ENCODE results near the gene STRA8. TPM values are rescaled to one million over a fixed set of nuclear protein-coding genes. Genes with fewer than 3 reads are reported as not detected.

STRA8 gene
- total and polyA plus RNA-seq, 2 donors: 0.16 to 0.28 TPM

DNA sequence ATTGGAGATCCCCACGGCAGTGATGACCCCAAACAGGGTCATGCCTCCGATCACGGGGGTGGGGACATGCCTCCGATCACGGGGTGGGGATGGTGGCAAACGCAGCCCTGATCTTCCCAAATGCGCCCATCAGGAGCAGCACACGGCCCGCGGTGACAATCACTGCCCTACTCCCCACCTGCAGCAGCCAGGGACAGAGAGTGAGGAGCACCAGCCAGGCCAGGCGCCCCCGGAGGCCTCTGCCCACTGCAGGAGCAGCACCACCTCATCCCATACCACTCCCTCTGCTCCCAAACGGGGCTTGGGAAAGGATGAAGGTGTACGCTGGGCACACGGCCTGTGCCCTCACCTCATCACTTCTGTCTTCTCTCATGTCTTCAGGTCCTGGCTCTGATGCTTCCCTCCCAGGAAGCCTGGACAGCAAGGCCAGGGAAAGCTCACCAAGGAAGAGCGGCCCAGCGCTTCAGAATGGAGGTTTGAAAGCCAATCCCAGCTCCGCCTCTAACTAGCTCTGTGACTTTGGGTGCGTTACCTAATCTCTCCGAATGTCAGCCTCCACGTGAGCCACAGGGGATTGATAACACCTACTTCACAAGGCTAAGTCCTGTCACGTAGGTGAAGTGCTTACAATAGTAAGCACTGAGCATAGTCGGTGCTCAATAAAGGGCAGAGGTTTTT lies 37.1 kb downstream of the STRA8 start:
- peaks cover 0 to 3% of the 10 kb centered on the region in 2 donors for H3K27me3 ChIP-seq (ENCODE audit: control insufficient read depth in 2 of 2, insufficient read depth in 1 of 2, low read length in 1 of 2)
- WGBS: 93% methylated on average over 23 of the region's 23 CpGs
- no peaks in the 10 kb centered on the region for H3K4me1 ChIP-seq (ENCODE audit: control insufficient read depth in 2 of 2, insufficient read depth in 2 of 2, low read length in 2 of 2)
- no peaks in the 10 kb centered on the region for H3K36me3 ChIP-seq (ENCODE audit: control insufficient read depth in 2 of 2, insufficient read depth in 2 of 2, low read length in 1 of 2)
- no peak overlapping the region for H3K27ac ChIP-seq (ENCODE audit: low read depth in 1 of 2, low read length in 1 of 2)
- DNase-seq (ENCODE audit: low read depth in 6 of 9, low spot score in 9 of 9): no peak
- H3K9me3 ChIP-seq (ENCODE audit: control insufficient read depth in 2 of 2, insufficient read depth in 1 of 2, low read length in 1 of 2): no peaks in the 10 kb centered on the region
- no peak overlapping the region for H3K4me3 ChIP-seq (ENCODE audit: low read length in 2 of 2)

DNA sequence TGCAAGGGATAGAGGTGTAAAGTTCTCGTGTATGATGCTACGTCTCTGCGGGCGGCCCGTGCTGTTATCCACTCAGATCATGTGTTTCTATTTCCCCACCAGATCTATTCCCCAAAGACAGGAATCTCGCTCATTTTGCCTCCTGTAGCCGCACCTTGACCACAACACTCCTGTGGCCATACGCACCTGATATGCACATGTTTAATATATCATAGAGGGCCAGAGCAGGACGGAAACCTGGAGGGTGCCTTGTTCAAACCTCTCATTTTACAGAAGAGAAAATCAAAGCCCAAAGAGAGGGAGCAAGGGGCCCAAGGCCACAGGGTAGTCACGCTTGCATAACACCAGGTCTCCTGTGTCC lies 37.6 kb downstream of the STRA8 start:
- Histone ChIP-seq H3K4me3 (ENCODE audit: low read length in 2 of 2) (no peak overlapping the region), H3K27ac (ENCODE audit: low read depth in 1 of 2, low read length in 1 of 2) (no peak overlapping the region), H3K36me3 (ENCODE audit: control insufficient read depth in 2 of 2, insufficient read depth in 2 of 2, low read length in 1 of 2) (no peaks in the 10 kb centered on the region), H3K27me3 (ENCODE audit: control insufficient read depth in 2 of 2, insufficient read depth in 1 of 2, low read length in 1 of 2) (peaks cover 0 to 3% of the 10 kb centered on the region in 2 donors), H3K9me3 (ENCODE audit: control insufficient read depth in 2 of 2, insufficient read depth in 1 of 2, low read length in 1 of 2) (no peaks in the 10 kb centered on the region), H3K4me1 (ENCODE audit: control insufficient read depth in 2 of 2, insufficient read depth in 2 of 2, low read length in 2 of 2) (no peaks in the 10 kb centered on the region)
- 95% methylated on average over 10 of the region's 10 CpGs for WGBS
- DNase-seq (ENCODE audit: low read depth in 6 of 9, low spot score in 9 of 9): no peak

DNA sequence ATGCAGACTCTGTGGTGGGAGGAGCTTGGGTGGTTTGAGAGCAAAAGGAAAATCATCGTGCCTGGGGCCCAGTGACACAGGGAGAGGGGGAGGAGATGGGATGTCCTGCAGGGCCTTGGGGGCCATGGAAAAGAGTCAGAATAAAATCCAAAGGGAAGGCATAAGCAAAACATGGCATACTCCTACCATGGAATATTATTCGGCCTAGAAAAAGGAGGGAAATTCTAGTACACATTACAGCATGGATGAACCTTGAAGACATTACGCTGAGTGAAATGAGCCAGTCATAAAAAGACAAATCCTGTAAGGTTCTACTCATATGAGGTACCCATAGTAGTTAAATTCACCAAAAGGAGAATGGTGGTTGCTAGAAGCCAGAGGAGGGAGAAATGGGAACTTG lies 38.7 kb downstream of the STRA8 start:
- WGBS: 93% methylated on average over 3 of the region's 3 CpGs
- DNase-seq (ENCODE audit: low read depth in 6 of 9, low spot score in 9 of 9): no peak
- H3K27me3 ChIP-seq (ENCODE audit: control insufficient read depth in 2 of 2, insufficient read depth in 1 of 2, low read length in 1 of 2): peaks cover 0 to 3% of the 10 kb centered on the region in 2 donors

DNA sequence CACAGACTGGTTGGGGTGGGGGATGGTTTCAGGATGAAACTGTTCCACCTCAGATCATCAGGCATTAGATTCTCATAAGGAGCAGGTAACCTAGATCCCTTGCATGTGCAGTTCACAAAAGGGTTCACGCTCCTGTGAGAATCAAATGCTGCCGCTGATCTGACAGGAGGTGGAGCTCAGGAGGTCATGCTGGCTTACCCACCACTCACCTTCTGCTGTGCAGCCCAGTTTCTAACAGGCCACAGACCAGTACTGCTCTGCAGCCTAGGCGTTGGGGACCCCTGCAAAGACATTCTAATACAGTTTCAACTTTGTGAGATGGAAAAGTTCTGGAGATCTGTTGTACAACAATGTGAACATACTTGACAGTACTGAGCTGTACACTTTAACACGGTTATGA lies 39.9 kb downstream of the STRA8 start:
- Histone ChIP-seq H3K9me3 (ENCODE audit: control insufficient read depth in 2 of 2, insufficient read depth in 1 of 2, low read length in 1 of 2) (no peaks in the 10 kb centered on the region), H3K36me3 (ENCODE audit: control insufficient read depth in 2 of 2, insufficient read depth in 2 of 2, low read length in 1 of 2) (no peaks in the 10 kb centered on the region), H3K27ac (ENCODE audit: low read depth in 1 of 2, low read length in 1 of 2) (no peak overlapping the region), H3K4me3 (ENCODE audit: low read length in 2 of 2) (no peak overlapping the region), H3K4me1 (ENCODE audit: control insufficient read depth in 2 of 2, insufficient read depth in 2 of 2, low read length in 2 of 2) (no peaks in the 10 kb centered on the region), H3K27me3 (ENCODE audit: control insufficient read depth in 2 of 2, insufficient read depth in 1 of 2, low read length in 1 of 2) (peaks cover 0 to 3% of the 10 kb centered on the region in 2 donors)
- 95% methylated on average over 4 of the region's 4 CpGs for WGBS
- DNase-seq (ENCODE audit: low read depth in 6 of 9, low spot score in 9 of 9): no peak

More for the DNA sequence above, 38.7 kb downstream of the STRA8 start:
- Histone ChIP-seq H3K4me1 (ENCODE audit: control insufficient read depth in 2 of 2, insufficient read depth in 2 of 2, low read length in 2 of 2) (no peaks in the 10 kb centered on the region), H3K9me3 (ENCODE audit: control insufficient read depth in 2 of 2, insufficient read depth in 1 of 2, low read length in 1 of 2) (no peaks in the 10 kb centered on the region), H3K36me3 (ENCODE audit: control insufficient read depth in 2 of 2, insufficient read depth in 2 of 2, low read length in 1 of 2) (no peaks in the 10 kb centered on the region), H3K27ac (ENCODE audit: low read depth in 1 of 2, low read length in 1 of 2) (no peak overlapping the region), H3K4me3 (ENCODE audit: low read length in 2 of 2) (no peak overlapping the region)

DNA sequence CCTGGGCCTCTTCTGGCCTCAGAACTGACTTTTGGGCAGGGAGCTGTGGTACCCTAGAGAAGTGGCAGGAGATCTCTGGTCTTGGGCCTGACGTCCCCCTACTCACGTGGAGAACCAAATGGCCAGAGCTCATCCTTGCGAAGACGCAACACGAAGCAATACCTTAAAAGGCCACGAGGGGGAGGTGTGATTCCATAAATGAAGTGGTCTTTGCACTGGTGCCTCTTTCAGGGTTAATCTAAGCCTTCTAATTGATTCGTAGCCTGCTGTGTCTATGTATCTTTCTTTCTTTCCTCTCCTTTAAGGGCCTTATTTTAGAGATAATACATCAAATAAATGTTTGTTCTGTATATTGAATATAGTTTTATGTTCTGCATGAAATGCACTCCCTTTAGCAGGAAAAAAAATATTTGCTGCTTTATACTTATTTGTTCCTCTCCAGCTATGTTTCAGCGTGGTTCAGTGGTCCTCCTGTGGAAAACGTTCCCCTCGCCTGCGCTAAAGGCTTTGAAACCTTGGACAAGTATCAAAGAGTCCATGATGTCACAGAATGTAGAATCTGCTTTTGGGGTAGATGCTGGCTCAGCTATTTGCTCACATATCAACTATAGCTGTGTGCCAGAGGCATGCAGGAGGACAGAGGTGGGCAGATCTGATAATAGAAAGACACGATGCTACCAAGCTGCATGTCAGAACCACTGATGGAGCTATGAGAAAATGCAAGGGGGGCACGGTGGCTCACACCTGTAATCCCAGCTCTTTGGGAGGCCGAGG lies 41.0 kb downstream of the STRA8 start:
- H3K4me3 ChIP-seq (ENCODE audit: low read length in 2 of 2): no peak overlapping the region
- H3K4me1 ChIP-seq (ENCODE audit: control insufficient read depth in 2 of 2, insufficient read depth in 2 of 2, low read length in 2 of 2): no peaks in the 10 kb centered on the region
- DNase-seq (ENCODE audit: low read depth in 6 of 9, low spot score in 9 of 9): peak; percentile 30 to 76 (median 55)
- no peaks in the 10 kb centered on the region for H3K9me3 ChIP-seq (ENCODE audit: control insufficient read depth in 2 of 2, insufficient read depth in 1 of 2, low read length in 1 of 2)
- 47% methylated on average over 14 of the region's 14 CpGs for WGBS
- no peak overlapping the region for H3K27ac ChIP-seq (ENCODE audit: low read depth in 1 of 2, low read length in 1 of 2)
- H3K36me3 ChIP-seq (ENCODE audit: control insufficient read depth in 2 of 2, insufficient read depth in 2 of 2, low read length in 1 of 2): no peaks in the 10 kb centered on the region
- peaks cover 0 to 3% of the 10 kb centered on the region in 2 donors for H3K27me3 ChIP-seq (ENCODE audit: control insufficient read depth in 2 of 2, insufficient read depth in 1 of 2, low read length in 1 of 2)

DNA sequence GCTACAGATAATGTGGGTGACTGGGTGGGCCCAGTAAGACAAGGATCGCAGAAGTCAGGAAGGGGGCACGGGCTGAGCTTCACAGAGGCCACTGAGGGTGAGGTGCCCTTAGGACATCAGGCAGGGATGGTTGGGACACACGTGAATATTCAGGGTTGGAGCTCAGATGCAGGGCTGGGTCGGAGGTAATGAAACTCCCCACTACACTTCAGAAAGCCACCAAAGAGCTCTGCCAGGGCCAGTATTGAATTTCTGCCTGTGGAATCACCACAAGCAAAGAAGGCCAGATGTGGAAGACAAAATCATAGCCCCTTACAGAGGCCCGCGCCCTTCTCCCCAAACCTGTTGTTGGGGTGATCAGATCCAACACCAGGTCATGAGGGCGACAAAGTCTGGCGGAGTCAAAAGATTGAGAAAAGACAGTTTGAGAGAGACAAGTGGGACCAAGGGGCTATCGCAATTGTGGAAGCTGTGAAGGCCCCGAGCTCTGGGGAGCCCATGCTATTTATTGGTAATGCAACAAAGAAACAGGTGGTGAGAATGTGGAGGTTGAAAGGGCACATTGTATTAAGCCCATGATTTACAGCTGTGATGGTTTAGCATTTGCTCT lies 42.4 kb downstream of the STRA8 start:
- Histone ChIP-seq H3K27me3 (ENCODE audit: control insufficient read depth in 2 of 2, insufficient read depth in 1 of 2, low read length in 1 of 2) (no peaks in the 10 kb centered on the region), H3K27ac (ENCODE audit: low read depth in 1 of 2, low read length in 1 of 2) (no peak overlapping the region), H3K4me3 (ENCODE audit: low read length in 2 of 2) (no peak overlapping the region), H3K36me3 (ENCODE audit: control insufficient read depth in 2 of 2, insufficient read depth in 2 of 2, low read length in 1 of 2) (no peaks in the 10 kb centered on the region), H3K9me3 (ENCODE audit: control insufficient read depth in 2 of 2, insufficient read depth in 1 of 2, low read length in 1 of 2) (no peaks in the 10 kb centered on the region), H3K4me1 (ENCODE audit: control insufficient read depth in 2 of 2, insufficient read depth in 2 of 2, low read length in 2 of 2) (no peaks in the 10 kb centered on the region)
- WGBS: 94% methylated on average over 10 of the region's 10 CpGs
- DNase-seq (ENCODE audit: low read depth in 6 of 9, low spot score in 9 of 9): no peak

DNA sequence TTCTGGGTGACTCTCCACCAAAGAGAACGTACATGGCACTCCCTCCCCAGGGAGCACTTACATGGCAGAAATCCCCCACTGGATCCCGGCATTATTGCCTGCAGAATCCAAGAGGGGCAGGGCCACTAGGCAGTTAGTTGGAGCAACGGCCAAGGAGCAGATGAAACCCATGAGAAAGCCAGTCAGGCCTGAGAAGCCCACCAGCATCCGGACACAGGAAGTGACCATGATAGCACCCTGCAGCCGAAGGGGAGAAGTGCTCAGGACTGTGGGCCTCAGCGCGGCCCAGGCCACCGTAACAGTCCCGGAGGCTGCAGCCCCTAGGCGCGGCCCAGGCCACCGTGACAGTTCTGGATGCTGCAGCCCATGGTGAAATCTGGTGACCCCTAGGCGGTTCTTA lies 43.5 kb downstream of the STRA8 start:
- Histone ChIP-seq H3K27me3 (ENCODE audit: control insufficient read depth in 2 of 2, insufficient read depth in 1 of 2, low read length in 1 of 2) (no peaks in the 10 kb centered on the region), H3K36me3 (ENCODE audit: control insufficient read depth in 2 of 2, insufficient read depth in 2 of 2, low read length in 1 of 2) (no peaks in the 10 kb centered on the region), H3K9me3 (ENCODE audit: control insufficient read depth in 2 of 2, insufficient read depth in 1 of 2, low read length in 1 of 2) (no peaks in the 10 kb centered on the region), H3K27ac (ENCODE audit: low read depth in 1 of 2, low read length in 1 of 2) (no peak overlapping the region), H3K4me3 (ENCODE audit: low read length in 2 of 2) (no peak overlapping the region), H3K4me1 (ENCODE audit: control insufficient read depth in 2 of 2, insufficient read depth in 2 of 2, low read length in 2 of 2) (no peaks in the 10 kb centered on the region)
- WGBS: 93% methylated on average over 13 of the region's 13 CpGs
- DNase-seq (ENCODE audit: low read depth in 6 of 9, low spot score in 9 of 9): no peak

DNA sequence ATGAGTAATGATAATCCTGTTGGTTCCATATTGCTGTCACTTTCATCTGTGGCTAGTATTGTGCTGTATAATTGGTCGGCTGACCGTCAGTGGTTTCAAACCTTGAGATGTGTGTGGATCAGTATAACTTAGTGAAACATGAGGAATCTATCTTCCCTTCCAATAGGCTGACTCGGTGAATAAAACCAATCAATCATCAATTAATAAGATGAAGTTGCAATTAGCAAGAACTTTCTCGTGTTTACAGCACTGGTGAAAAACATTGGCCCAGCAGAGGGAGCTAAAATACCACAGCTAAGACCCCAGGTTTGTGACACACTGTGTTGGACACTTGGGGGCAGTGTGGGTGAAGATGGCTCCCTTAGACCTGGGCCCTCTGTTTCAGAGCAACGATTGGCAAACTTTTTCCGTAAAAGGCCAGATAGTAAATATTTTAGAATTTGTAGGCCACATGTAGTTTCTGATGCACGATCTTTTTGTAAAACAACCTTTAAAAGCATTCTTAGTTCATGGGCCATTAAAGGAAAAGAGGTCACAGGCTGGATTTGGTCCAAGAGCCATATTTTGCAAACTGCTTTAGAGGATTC lies 47.8 kb downstream of the STRA8 start:
- 10% methylated on average over 7 of the region's 7 CpGs for WGBS
- Histone ChIP-seq H3K27me3 (ENCODE audit: control insufficient read depth in 2 of 2, insufficient read depth in 1 of 2, low read length in 1 of 2) (no peaks in the 10 kb centered on the region), H3K27ac (ENCODE audit: low read depth in 1 of 2, low read length in 1 of 2) (no peak overlapping the region), H3K36me3 (ENCODE audit: control insufficient read depth in 2 of 2, insufficient read depth in 2 of 2, low read length in 1 of 2) (no peaks in the 10 kb centered on the region), H3K9me3 (ENCODE audit: control insufficient read depth in 2 of 2, insufficient read depth in 1 of 2, low read length in 1 of 2) (no peaks in the 10 kb centered on the region), H3K4me1 (ENCODE audit: control insufficient read depth in 2 of 2, insufficient read depth in 2 of 2, low read length in 2 of 2) (no peaks in the 10 kb centered on the region), H3K4me3 (ENCODE audit: low read length in 2 of 2) (no peak overlapping the region)
- DNase-seq (ENCODE audit: low read depth in 6 of 9, low spot score in 9 of 9): peak; percentile 46 to 90 (median 80)
